ENCODE measurements around the gene GIMAP6. TPM values are rescaled to one million over a fixed set of nuclear protein-coding genes. Genes with fewer than 3 reads are reported as not detected.

Gene GIMAP6
- total RNA-seq, 1 experiment from 2014 or later = not detected

- H3K36me3 Mint-ChIP-seq (ENCODE audit: insufficient read depth, unreplicated experiment) = no peaks in the 10 kb centered on the region
- TF ChIP-seq CTCF (IDR thresholded peaks at IDR 0.05; ENCODE audit: unreplicated experiment) = no peak
- peaks cover 2% of the 10 kb centered on the region for H3K9me3 Mint-ChIP-seq (ENCODE audit: low read depth, unreplicated experiment)
- no peaks in the 10 kb centered on the region for H3K4me1 Mint-ChIP-seq (ENCODE audit: low read depth, unreplicated experiment)
- H3K27ac Mint-ChIP-seq (ENCODE audit: unreplicated experiment) = no peak overlapping the region
- peaks cover 21% of the 10 kb centered on the region for H3K27me3 Mint-ChIP-seq (ENCODE audit: unreplicated experiment)
- no peak overlapping the region for H3K4me3 Mint-ChIP-seq (ENCODE audit: low read depth, unreplicated experiment)
- BruUV-seq (replicated peaks) = no TSS peak
- CTCF ChIA-PET = no interaction called here
- no peak for DNase-seq
- intact Hi-C loops (cut with micrococcal nuclease; ENCODE audit: unreplicated experiment) = no loop called here
Measured at GRCh38 chr7:150648353-150649079, 16.3 kb upstream of the GIMAP6 start.

DNA sequence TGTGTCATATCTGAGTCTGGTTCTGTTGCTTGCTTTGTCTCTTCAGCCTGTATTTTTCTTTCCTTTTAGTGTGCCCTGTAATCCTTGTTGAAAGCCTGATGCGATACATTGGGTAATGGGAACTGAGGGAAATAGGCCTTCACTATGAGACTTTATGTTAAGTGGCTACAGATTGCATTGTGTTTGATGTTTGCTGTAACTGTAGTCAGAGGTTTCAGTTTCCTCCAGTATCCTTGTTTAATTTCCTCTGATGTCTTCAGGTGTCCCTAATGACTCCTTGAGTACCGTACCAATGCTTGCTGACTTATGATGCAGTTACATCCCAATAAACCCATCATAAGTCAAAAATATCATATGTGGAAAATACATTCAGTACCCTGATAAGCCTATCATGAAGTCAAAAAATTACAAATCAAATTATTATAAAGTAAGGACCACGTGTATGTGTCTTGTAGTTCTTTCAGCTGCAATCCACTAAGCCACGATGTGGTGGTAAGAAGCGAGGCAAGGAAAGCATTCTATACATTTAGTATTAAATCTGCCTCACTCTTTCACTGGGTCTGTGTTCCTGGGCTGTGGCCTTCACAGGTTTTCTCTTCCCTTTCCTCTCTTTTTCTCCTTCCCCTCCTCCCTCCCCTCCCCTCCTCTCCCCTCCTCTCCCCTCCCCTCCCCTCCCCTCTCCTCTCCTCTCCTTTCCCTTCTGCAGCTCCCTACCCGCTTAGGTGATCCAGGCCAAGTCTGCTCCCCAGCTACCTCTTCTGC is 13.3 kb upstream of the GIMAP6 start:
- no peak for DNase-seq
- Mint-ChIP-seq H3K9me3 (ENCODE audit: low read depth, unreplicated experiment) (peaks cover 2% of the 10 kb centered on the region), H3K27me3 (ENCODE audit: unreplicated experiment) (peaks cover 21% of the 10 kb centered on the region), H3K4me3 (ENCODE audit: low read depth, unreplicated experiment) (no peak overlapping the region), H3K4me1 (ENCODE audit: low read depth, unreplicated experiment) (no peaks in the 10 kb centered on the region), H3K27ac (ENCODE audit: unreplicated experiment) (no peak overlapping the region), H3K36me3 (ENCODE audit: insufficient read depth, unreplicated experiment) (no peaks in the 10 kb centered on the region)
- intact Hi-C loops (cut with micrococcal nuclease; ENCODE audit: unreplicated experiment) = no loop called here
- no peak for TF ChIP-seq CTCF (IDR thresholded peaks at IDR 0.05; ENCODE audit: unreplicated experiment)
- BruUV-seq (replicated peaks) = no TSS peak
- CTCF ChIA-PET = no interaction called here

DNA sequence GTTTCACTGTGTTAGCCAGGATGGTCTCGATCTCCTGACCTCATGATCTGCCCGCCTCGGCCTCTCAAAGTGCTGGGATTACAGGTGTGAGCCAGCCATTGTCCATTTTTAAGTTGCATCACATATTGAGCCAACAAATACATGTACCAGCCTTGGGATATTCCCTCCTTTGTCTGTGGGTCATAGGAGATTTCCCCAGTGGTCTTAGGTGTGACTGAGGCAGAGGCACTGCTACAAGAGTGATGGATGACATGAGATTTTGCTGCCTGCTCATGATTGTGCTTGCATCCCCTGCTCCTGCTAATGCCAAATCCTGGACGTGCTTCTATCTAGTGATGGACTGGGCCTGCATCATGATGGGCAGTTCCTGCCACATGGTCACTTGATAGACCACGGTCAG is 10.7 kb upstream of the GIMAP6 start:
- BruUV-seq (replicated peaks) = no TSS peak
- peaks cover 21% of the 10 kb centered on the region for H3K27me3 Mint-ChIP-seq (ENCODE audit: unreplicated experiment)
- DNase-seq = no peak
- H3K36me3 Mint-ChIP-seq (ENCODE audit: insufficient read depth, unreplicated experiment) = no peaks in the 10 kb centered on the region
- H3K27ac Mint-ChIP-seq (ENCODE audit: unreplicated experiment) = no peak overlapping the region
- intact Hi-C loops (cut with micrococcal nuclease; ENCODE audit: unreplicated experiment) = no loop called here
- CTCF ChIA-PET = no interaction called here
- TF ChIP-seq CTCF (IDR thresholded peaks at IDR 0.05; ENCODE audit: unreplicated experiment) = no peak
- H3K4me1 Mint-ChIP-seq (ENCODE audit: low read depth, unreplicated experiment) = no peaks in the 10 kb centered on the region
- H3K4me3 Mint-ChIP-seq (ENCODE audit: low read depth, unreplicated experiment) = no peak overlapping the region
- peaks cover 7% of the 10 kb centered on the region for H3K9me3 Mint-ChIP-seq (ENCODE audit: low read depth, unreplicated experiment)

- CTCF ChIA-PET = no interaction called here
- no peaks in the 10 kb centered on the region for H3K36me3 Mint-ChIP-seq (ENCODE audit: insufficient read depth, unreplicated experiment)
- BruUV-seq (replicated peaks) = no TSS peak
- intact Hi-C loops (cut with micrococcal nuclease; ENCODE audit: unreplicated experiment) = no loop called here
- DNase-seq = no peak
- H3K4me1 Mint-ChIP-seq (ENCODE audit: low read depth, unreplicated experiment) = no peaks in the 10 kb centered on the region
- no peak overlapping the region for H3K4me3 Mint-ChIP-seq (ENCODE audit: low read depth, unreplicated experiment)
- H3K27ac Mint-ChIP-seq (ENCODE audit: unreplicated experiment) = no peak overlapping the region
- H3K27me3 Mint-ChIP-seq (ENCODE audit: unreplicated experiment) = peaks cover 21% of the 10 kb centered on the region
- peaks cover 13% of the 10 kb centered on the region for H3K9me3 Mint-ChIP-seq (ENCODE audit: low read depth, unreplicated experiment)
- no peak for TF ChIP-seq CTCF (IDR thresholded peaks at IDR 0.05; ENCODE audit: unreplicated experiment)
Measured at GRCh38 chr7:150641854-150642253, 9.7 kb upstream of the GIMAP6 start.

Data from Calu3 (cell line).